GM23248 (cell line): ENCODE results near the gene ZNF692.

Experiments used
- EZH2 ChIP-seq: fragments of 200-600 bp; sonication (generic); IDR thresholded peaks from 2 replicates; pipeline ENCODE4 v1.6.1; 2018; ENCODE audit warnings: antibody characterized with exemption, mild to moderate bottlenecking; ENCODE audit not compliant: insufficient read depth, poor library complexity, severe bottlenecking
- EZH2phosphoT487 ChIP-seq: fragments of 200-600 bp; sonication (generic); IDR thresholded peaks from 2 replicates; pipeline ENCODE4 v1.6.1; 2018; ENCODE audit warnings: antibody characterized with exemption, moderate library complexity, mild to moderate bottlenecking, low read depth; ENCODE audit not compliant: insufficient read depth

GRCh38 chr1:248828845-248829244, 30.0 kb downstream of the ZNF692 start:
- TF ChIP-seq EZH2 (no peak), EZH2phosphoT487 (no peak)
